A673 (cell line): ENCODE measurements around the gene TSPAN2. TPM values are rescaled to one million over a fixed set of nuclear protein-coding genes. Genes with fewer than 3 reads are reported as not detected.
A peak's percentile ranks its signal among the peaks of the same experiment; 100 is the strongest.

ENCODE experiments used
- BruUV-seq: library from RNA; stranded (reverse); fragments of 400-500 nt; replicated peaks from 2 replicates; lab custom pipeline; 2021; lab: Mats Ljungman, UMichigan
- CTCF ChIA-PET: fragments of 300-600 bp; sonication (Branson Sonifier 250); formaldehyde crosslinking; loops from one replicate; lab custom pipeline; 2022; ENCODE audit warnings: antibody characterized with exemption; lab: Charles Lee
- POLR2A ChIA-PET: fragments of 300-600 bp; sonication (Branson Sonifier 250); formaldehyde crosslinking; loops from one replicate; lab custom pipeline; 2022; ENCODE audit warnings: antibody characterized with exemption; ENCODE audit not compliant: low non-redundant PET; lab: Charles Lee
- DNase-seq: peaks from one replicate; pipeline ENCODE4 v3.0.0-alpha.2; 2015; ENCODE audit warnings: low spot score
- H3K27ac ChIP-seq: fragments of 200-600 bp; sonication (generic); 2 replicates; pipeline ENCODE4 v1.5.1; 2016; ENCODE audit warnings: mixed run types, low read depth, mild to moderate bottlenecking, mixed read lengths, antibody characterized with exemption, low read length; ENCODE audit not compliant: poor library complexity, severe bottlenecking
- H3K27me3 ChIP-seq: fragments of 200-600 bp; sonication (generic); replicated peaks from 2 replicates; pipeline ENCODE4 v1.6.1; 2017; ENCODE audit warnings: mixed run types, low read depth, mild to moderate bottlenecking, mixed read lengths, antibody characterized with exemption, low read length; ENCODE audit not compliant: insufficient read depth, poor library complexity
- H3K36me3 ChIP-seq: fragments of 200-600 bp; sonication (generic); 2 replicates; pipeline ENCODE4 v1.6.1; 2016; ENCODE audit warnings: mixed run types, mild to moderate bottlenecking, mixed read lengths, antibody characterized with exemption, low read length; ENCODE audit not compliant: insufficient read depth, poor library complexity, severe bottlenecking
- H3K4me1 ChIP-seq: fragments of 200-600 bp; sonication (generic); 2 replicates; pipeline ENCODE4 v1.6.1; 2017; ENCODE audit warnings: mixed run types, mild to moderate bottlenecking, mixed read lengths, antibody characterized with exemption, low read length; ENCODE audit not compliant: insufficient read depth, poor library complexity, severe bottlenecking
- H3K4me3 ChIP-seq: fragments of 200-600 bp; sonication (generic); 2 replicates; pipeline ENCODE4 v1.5.1; 2016; ENCODE audit warnings: low read depth, mixed run types, mild to moderate bottlenecking, mixed read lengths, low read length; ENCODE audit not compliant: poor library complexity, severe bottlenecking
- H3K9me3 ChIP-seq: fragments of 200-600 bp; sonication (generic); 2 replicates; pipeline ENCODE4 v1.6.1; 2016; ENCODE audit warnings: mixed run types, low read depth, mild to moderate bottlenecking, mixed read lengths, antibody characterized with exemption, low read length; ENCODE audit not compliant: poor library complexity, severe bottlenecking
- CTCF ChIP-seq: fragments of 300-800, 200-600 bp; sonication (generic); conservative IDR thresholded peaks from 2 replicates; pipeline ENCODE4 v1.5.1; 2017; ENCODE audit warnings: low read depth, mild to moderate bottlenecking, antibody characterized with exemption, low read length, moderate library complexity, mixed read lengths
- EZH2 ChIP-seq: fragments of 200-600 bp; sonication (generic); IDR thresholded peaks from 2 replicates; pipeline ENCODE4 v1.6.1; 2017; ENCODE audit warnings: borderline replicate concordance, low read depth, mild to moderate bottlenecking, mixed read lengths, antibody characterized with exemption, low read length; ENCODE audit not compliant: poor library complexity, severe bottlenecking
- intact Hi-C: fragments of 100-400 bp; cut with micrococcal nuclease; formaldehyde crosslinking; loops from one replicate; pipeline ENCODE4 v1.10.0; 2022; ENCODE audit not compliant: unreplicated experiment
- total RNA-seq: library from RNA; stranded (reverse); gene quantifications from 2 replicates; pipeline ENCODE4 v1.2.3, GENCODE V29; 2021

The TSPAN2 gene
- total RNA-seq, 1 experiment from 2014 or later = 2.8 TPM

GRCh38 chr1:115052454-115053083 lies 36.7 kb downstream of the TSPAN2 start:
- Histone ChIP-seq H3K27ac (no peak overlapping the region), H3K36me3 (no peaks in the 10 kb centered on the region), H3K4me3 (no peak overlapping the region), H3K4me1 (no peaks in the 10 kb centered on the region), H3K9me3 (no peaks in the 10 kb centered on the region), H3K27me3 (no peaks in the 10 kb centered on the region)
- BruUV-seq = no TSS peak
- peak; percentile 76 for DNase-seq
- TF ChIP-seq EZH2 = no peak
- peak; percentile 94 for TF ChIP-seq CTCF
- ChIA-PET POLR2A (no interaction called here), CTCF (interaction anchor here (0.6 to 0.8 kb wide), 3 partner anchors 10 to 487 kb away, joined by 3 to 4 read pairs (median 3); no protein-coding TSS in a partner anchor)
- intact Hi-C loops = loop anchor here (1.0 to 10.0 kb wide), 3 partner anchors 60 to 708 kb away; no protein-coding TSS in a partner anchor

GRCh38 chr1:115051850-115052249 lies 37.5 kb downstream of the TSPAN2 start:
- no peak overlapping the region for H3K27ac ChIP-seq
- intact Hi-C loops = loop anchor here (1.0 to 10.0 kb wide), 3 partner anchors 60 to 707 kb away; no protein-coding TSS in a partner anchor
- no peak for DNase-seq
- POLR2A ChIA-PET = interaction anchor here (0.7 kb wide), 1 partner anchor 1058 kb away, joined by 3 read pairs; no protein-coding TSS in a partner anchor
- CTCF ChIA-PET = no interaction called here
- H3K4me3 ChIP-seq = no peak overlapping the region
- no peaks in the 10 kb centered on the region for H3K4me1 ChIP-seq
- BruUV-seq = no TSS peak
- no peak for TF ChIP-seq CTCF
- no peak for TF ChIP-seq EZH2
- H3K36me3 ChIP-seq = no peaks in the 10 kb centered on the region
- no peaks in the 10 kb centered on the region for H3K9me3 ChIP-seq
- H3K27me3 ChIP-seq = no peaks in the 10 kb centered on the region

- DNase-seq = no peak
- H3K9me3 ChIP-seq = peaks cover 3% of the 10 kb centered on the region
- POLR2A ChIA-PET = no interaction called here
- no TSS peak for BruUV-seq
- no peak overlapping the region for H3K27ac ChIP-seq
- H3K27me3 ChIP-seq = no peaks in the 10 kb centered on the region
- TF ChIP-seq CTCF (no peak), EZH2 (no peak)
- no peaks in the 10 kb centered on the region for H3K36me3 ChIP-seq
- intact Hi-C loops = no loop called here
- H3K4me1 ChIP-seq = no peaks in the 10 kb centered on the region
- H3K4me3 ChIP-seq = no peak overlapping the region
- CTCF ChIA-PET = no interaction called here
These were observed 42.6 kb downstream of the TSPAN2 start for GRCh38 chr1:115046751-115047150.
